ENCODE data around the gene SLC6A13. TPM values are rescaled to one million over a fixed set of nuclear protein-coding genes. Genes with fewer than 3 reads are reported as not detected.

The SLC6A13 gene
- total RNA-seq, 1 experiment from 2014 or later, result not detected

DNA sequence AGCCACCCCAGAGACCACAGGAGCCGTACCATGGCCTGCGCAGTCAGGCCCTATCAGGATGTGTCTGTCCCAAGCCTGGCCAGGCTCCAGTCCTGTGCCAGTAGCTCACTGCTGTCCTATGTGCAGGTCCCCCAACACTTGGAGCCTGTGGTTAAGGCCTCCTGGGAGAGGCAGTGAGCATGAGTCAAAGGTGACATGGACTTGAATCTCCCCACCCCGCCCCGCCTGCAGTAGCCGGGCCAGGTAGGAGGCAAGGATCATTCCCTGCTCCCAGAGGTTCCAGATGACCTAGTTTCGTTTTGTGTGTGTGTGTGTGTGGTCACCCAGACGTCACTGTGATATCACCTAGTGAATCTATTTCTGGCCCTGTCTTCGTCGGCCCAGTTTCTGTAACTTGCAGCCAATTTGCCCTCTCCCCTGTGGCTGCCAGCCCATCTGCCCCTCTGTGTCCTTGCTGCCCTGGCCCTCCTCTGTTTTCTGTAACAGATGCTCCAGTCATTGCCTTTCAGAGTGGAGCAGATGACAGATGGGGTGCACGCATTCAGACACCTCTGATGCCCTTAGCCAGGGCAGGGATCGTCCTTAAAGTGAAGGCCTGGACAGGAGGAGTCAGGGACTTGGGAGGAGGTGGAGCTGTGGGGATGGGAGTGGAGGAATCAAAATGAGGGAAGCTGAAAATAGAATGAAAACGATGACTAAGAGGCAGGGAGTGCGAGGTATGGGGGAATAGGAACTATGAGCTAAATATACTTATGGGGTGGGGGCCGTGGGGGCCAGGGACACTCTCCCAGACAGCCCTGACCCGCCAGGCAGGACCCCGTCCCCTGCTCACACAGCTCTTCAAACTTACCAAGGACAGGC, 86.1 kb downstream of the SLC6A13 start:
- Histone ChIP-seq H2BK15ac (ENCODE audit: low read depth, low read length) (no peak overlapping the region), H3K14ac (ENCODE audit: insufficient read depth, low read length) (no peak overlapping the region), H4K20me1 (ENCODE audit: control insufficient read depth, insufficient read depth, insufficient read length) (no peaks in the 10 kb centered on the region), H3K79me2 (ENCODE audit: insufficient read depth, low read length) (no peaks in the 10 kb centered on the region), H3K23ac (ENCODE audit: insufficient read length, low read depth, low read length) (no peak overlapping the region), H3K23me2 (ENCODE audit: insufficient read length, low read depth, low read length, poor library complexity, severe bottlenecking) (no peaks in the 10 kb centered on the region), H3K27me3 (ENCODE audit: insufficient read depth, low read length) (no peaks in the 10 kb centered on the region), H3K18ac (ENCODE audit: insufficient read length, low read depth, low read length) (no peak overlapping the region), H3K4ac (ENCODE audit: low read depth, low read length) (no peak overlapping the region), H2BK12ac (ENCODE audit: insufficient read length, low read depth, low read length) (no peak overlapping the region), H3K27ac (ENCODE audit: insufficient read length, low read depth, low read length) (no peak overlapping the region), H2BK120ac (ENCODE audit: low read depth, low read length, poor library complexity, severe bottlenecking) (no peak overlapping the region), H3K56ac (ENCODE audit: insufficient read length, low read depth, low read length) (no peak overlapping the region), H3T11ph (ENCODE audit: low read length) (no peak overlapping the region), H3K4me2 (ENCODE audit: insufficient read depth, insufficient read length, low read length) (no peak overlapping the region), H2BK5ac (ENCODE audit: insufficient read length, low read length) (no peak overlapping the region), H3K4me1 (ENCODE audit: insufficient read depth, low read length) (peaks cover 4% of the 10 kb centered on the region; the same call in 1 of the 2 replicates), H3K79me1 (ENCODE audit: insufficient read depth, low read depth, low read length, poor library complexity, severe bottlenecking) (no peaks in the 10 kb centered on the region), H2AFZ (ENCODE audit: low read length) (no peak overlapping the region), H2BK20ac (ENCODE audit: low read depth, low read length, poor library complexity, severe bottlenecking) (no peak overlapping the region), H3K9ac (ENCODE audit: extremely low read depth, insufficient read length, low read length) (no peak overlapping the region), H3K9me3 (ENCODE audit: control insufficient read depth, low read depth, low read length) (no peaks in the 10 kb centered on the region), H2AK5ac (ENCODE audit: insufficient read length, low read length) (no peak overlapping the region), H4K8ac (replicated peaks; ENCODE audit: insufficient read length, low read depth, low read length) (no peak overlapping the region), H4K5ac (ENCODE audit: insufficient read length, low read depth, low read length) (no peak overlapping the region), H4K91ac (ENCODE audit: insufficient read length, low read depth, low read length) (no peak overlapping the region)
- DNase-seq, result no peak
- H3K4me1 Mint-ChIP-seq, result peaks cover 20 to 48% of the 10 kb centered on the region in 2 experiments
- WGBS (ENCODE audit: extremely low coverage, insufficient read length, low lambda C conversion rate), result no CpG with 5 or more reads among the region's 16 CpGs
- TF ChIP-seq, protein P1, sequence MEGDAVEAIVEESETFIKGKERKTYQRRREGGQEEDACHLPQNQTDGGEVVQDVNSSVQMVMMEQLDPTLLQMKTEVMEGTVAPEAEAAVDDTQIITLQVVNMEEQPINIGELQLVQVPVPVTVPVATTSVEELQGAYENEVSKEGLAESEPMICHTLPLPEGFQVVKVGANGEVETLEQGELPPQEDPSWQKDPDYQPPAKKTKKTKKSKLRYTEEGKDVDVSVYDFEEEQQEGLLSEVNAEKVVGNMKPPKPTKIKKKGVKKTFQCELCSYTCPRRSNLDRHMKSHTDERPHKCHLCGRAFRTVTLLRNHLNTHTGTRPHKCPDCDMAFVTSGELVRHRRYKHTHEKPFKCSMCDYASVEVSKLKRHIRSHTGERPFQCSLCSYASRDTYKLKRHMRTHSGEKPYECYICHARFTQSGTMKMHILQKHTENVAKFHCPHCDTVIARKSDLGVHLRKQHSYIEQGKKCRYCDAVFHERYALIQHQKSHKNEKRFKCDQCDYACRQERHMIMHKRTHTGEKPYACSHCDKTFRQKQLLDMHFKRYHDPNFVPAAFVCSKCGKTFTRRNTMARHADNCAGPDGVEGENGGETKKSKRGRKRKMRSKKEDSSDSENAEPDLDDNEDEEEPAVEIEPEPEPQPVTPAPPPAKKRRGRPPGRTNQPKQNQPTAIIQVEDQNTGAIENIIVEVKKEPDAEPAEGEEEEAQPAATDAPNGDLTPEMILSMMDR (conservative IDR thresholded peaks at IDR 0.05), result no peak
- peaks cover 4% of the 10 kb centered on the region for H3K27me3 Mint-ChIP-seq (ENCODE audit: low read depth)
- no peak overlapping the region for H3K27ac Mint-ChIP-seq
- no peaks in the 10 kb centered on the region for H3K9me3 Mint-ChIP-seq
- H3K4me3 Mint-ChIP-seq, result no peak overlapping the region
- no peaks in the 10 kb centered on the region; a peak in 1 of 7 replicates for H3K36me3 Mint-ChIP-seq (ENCODE audit: insufficient read depth in 1 of 3, low read depth in 3 of 3)

All from H9 (cell line).